GM19463 (cell line): ENCODE data around the gene TP53TG3E.
"Not testable (repeated sequence)": the region's sequence is repeated elsewhere in the genome, so short reads cannot be mapped to it uniquely, and the experiment has no call there.

Source experiments
- ATAC-seq: cut with Tn5 transposase; IDR thresholded peaks from one replicate; pipeline ENCODE4 v1.9.1; 2021; ENCODE audit warnings: mild to moderate bottlenecking, moderate library complexity; ENCODE audit not compliant: unreplicated experiment

Gene TP53TG3E

GRCh38 chr16:33304006-33304405, at the start of gene TP53TG3E:
TP53TG3E (plus strand) TSS chr16:33304306; CDS start chr16:33304374, 68 bp downstream.
- not testable (repeated sequence) for ATAC-seq

GRCh38 chr16:33336226-33337012, 32.3 kb downstream of the TP53TG3E start:
- ATAC-seq = not testable (repeated sequence)

DNA sequence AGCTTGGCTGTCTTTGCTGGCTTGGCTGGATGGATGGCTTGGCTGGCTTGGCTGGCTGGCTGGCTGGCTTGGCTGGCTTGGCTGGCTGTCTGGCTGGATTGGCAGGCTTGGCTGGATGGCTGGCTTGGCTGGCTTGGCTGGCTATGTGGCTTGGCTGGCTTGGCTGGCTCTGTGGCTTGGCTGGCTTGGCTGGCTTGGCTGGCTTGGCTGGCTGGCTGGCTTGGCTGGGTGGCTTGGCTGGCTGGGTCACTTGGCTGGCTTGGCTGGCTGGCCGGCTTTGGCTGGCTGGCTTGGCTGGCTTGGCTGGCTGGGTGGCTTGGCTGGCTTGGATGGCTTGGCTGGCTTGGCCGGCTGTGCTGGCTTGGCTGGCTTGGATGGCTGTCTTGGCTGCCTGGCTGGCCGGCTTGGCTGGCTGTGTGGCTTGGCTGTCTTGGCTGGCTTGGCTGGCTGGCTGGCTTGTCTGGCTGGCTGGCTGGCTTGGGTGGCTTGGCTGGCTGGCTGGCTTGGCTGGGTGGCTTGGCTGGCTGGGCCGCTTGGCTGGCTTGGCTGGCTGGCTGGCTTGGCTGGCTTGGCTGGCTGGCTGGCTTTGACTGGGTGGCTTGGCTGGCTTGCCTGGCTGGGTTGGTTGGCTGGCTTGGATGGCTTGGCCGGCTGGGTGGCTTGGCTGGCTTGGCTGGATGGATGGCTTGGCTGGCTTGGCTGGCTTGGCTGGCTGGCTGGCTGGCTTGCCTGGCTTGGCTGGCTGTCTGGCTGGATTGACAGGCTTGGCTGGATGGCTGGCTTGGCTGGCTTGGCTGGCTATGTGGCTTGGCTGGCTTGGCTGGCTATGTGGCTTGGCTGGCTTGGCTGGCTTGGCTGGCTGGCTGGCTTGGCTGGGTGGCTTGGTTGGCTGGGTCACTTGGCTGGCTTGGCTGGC, 33.8 kb downstream of the TP53TG3E start:
- not testable (repeated sequence) for ATAC-seq

- not testable (repeated sequence) for ATAC-seq
These were observed 34.4 kb downstream of the TP53TG3E start for GRCh38 chr16:33338543-33338951.

DNA sequence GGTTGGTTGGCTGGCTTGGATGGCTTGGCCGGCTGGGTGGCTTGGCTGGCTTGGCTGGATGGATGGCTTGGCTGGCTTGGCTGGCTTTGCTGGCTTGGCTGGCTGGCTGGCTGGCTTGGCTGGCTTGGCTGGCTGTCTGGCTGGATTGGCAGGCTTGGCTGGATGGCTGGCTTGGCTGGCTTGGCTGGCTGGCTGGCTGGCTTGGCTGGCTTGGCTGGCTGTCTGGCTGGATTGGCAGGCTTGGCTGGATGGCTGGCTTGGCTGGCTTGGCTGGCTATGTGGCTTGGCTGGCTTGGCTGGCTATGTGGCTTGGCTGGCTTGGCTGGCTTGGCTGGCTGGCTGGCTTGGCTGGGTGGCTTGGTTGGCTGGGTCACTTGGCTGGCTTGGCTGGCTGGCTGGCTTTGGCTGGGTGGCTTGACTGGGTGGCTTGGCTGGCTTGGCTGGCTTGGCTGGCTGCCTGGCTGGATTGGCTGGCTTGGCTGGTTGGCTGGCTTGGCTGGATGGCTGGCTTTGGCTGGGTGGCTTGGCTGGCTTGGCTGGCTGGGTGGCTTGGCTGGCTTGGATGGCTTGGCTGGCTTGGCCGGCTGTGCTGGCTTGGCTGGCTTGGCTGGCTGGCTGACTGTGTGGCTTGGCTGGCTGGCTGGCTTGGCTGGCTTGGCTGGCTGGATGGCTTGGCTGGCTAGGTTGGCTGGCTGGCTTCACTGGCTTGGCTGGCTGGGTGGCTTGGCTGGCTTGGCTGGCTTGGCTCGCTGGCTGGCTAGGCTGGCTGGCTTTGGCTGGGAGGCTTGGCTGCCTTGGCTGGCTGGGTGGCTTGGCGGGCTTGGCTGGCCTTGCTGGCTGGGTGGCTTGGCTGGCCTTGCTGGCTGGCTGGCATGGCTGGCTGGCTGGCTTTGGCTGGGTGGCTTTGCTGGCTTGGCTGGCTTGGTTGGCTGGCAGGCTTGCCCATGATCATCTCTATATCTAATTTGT, 35.3 kb downstream of the TP53TG3E start:
- not testable (repeated sequence) for ATAC-seq
